Colonic mucosa (tissue), 4 donors: ENCODE results near the gene GPANK1. TPM values are rescaled to one million over a fixed set of nuclear protein-coding genes. Genes with fewer than 3 reads are reported as not detected.

ENCODE experiments used
- DNase-seq: peaks from one replicate; pipeline ENCODE4 v3.0.0-alpha.2; 2020
- H3K27ac ChIP-seq: fragments of 200-600 bp; one replicate; pipeline ENCODE4 v1.8.0; 2021
- H3K27me3 ChIP-seq: fragments of 200-600 bp; one replicate; pipeline ENCODE4 v1.8.0; 2021
- H3K36me3 ChIP-seq: fragments of 200-600 bp; one replicate; pipeline ENCODE4 v1.8.0; 2021
- H3K4me1 ChIP-seq: fragments of 200-600 bp; one replicate; pipeline ENCODE4 v1.8.0; 2021; ENCODE audit warnings: mild to moderate bottlenecking
- H3K4me3 ChIP-seq: fragments of 200-600 bp; one replicate; pipeline ENCODE4 v1.8.0; 2021
- H3K9ac ChIP-seq, 2 donors: one replicate each; pipeline ENCODE4 v1.7.0; 2013; ENCODE audit warnings: control low read depth in 2 of 2, low read depth in 2 of 2, low read length in 2 of 2
- H3K9me3 ChIP-seq: fragments of 200-600 bp; one replicate; pipeline ENCODE4 v1.8.0; 2021
- intact Hi-C: fragments of 100-400 bp; cut with DNase I; formaldehyde crosslinking; loops from one replicate; pipeline ENCODE4 v1.14.1; 2022
- total RNA-seq, 2 donors: library from RNA; stranded (reverse); fragmentation: NEBNext Ultra II Directional in 1 of 2; extraction: Animal tissue kit (Norgen Biotek cat#: 25700) in 1 of 2; gene quantifications; one replicate each; pipeline ENCODE4 v1.2.1, GENCODE V29; 2021
- TF ChIP-seq, protein P1 (sequence below): fragments of 200-600 bp; IDR thresholded peaks from one replicate; pipeline ENCODE4 v1.8.0; 2022; ENCODE audit warnings: antibody characterized with exemption, mild to moderate bottlenecking
- donor health status: healthy.
- donor health status: DM: no; HTN: no; CAD: no.
- donor health status: DM: no; HTN: no; CAD: no.

GPANK1 gene
- 10 to 100 TPM; 11.0 to 14.9 TPM for total RNA-seq

DNA sequence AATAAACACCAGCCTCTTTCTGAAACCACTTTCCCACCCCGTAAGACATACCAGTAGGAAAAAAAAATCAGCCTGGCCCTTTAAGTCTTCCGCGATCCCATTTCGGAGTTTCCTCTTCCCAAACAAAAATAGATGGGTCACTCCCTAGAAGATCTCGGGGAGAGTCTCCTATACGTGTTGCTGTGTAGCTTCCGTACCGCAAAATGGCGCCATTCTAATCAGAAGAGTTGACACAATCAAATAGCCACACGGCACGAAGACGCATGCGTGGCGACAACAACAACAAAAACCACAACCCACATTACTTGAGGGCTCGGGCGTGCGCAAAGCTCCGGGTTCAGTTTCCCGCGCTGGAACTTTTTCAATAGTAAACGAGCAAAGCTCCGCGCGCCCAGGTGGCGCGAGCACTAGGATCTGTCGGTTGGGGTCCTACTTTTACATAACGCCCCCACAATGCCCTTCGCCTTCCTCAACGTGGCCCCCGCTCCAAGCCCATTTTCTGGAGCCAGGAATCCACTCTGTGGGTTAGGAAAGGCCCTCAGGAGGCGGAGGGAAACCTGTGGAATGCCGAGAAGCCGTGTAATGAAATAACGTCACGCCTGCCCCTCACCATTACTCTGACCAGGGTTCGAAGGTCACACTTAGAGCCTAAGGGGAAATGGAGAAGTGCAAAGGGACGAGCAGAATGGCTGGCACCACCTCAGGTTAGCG is at the start of gene GPANK1:
TSS of gene GPANK1 (minus strand) at position 208 of the 711 bp plus-strand sequence. CDS start 519 bp downstream, outside the sequence.
- H3K36me3 ChIP-seq = peaks cover 12% of the 10 kb centered on the region
- TF ChIP-seq, protein P1, sequence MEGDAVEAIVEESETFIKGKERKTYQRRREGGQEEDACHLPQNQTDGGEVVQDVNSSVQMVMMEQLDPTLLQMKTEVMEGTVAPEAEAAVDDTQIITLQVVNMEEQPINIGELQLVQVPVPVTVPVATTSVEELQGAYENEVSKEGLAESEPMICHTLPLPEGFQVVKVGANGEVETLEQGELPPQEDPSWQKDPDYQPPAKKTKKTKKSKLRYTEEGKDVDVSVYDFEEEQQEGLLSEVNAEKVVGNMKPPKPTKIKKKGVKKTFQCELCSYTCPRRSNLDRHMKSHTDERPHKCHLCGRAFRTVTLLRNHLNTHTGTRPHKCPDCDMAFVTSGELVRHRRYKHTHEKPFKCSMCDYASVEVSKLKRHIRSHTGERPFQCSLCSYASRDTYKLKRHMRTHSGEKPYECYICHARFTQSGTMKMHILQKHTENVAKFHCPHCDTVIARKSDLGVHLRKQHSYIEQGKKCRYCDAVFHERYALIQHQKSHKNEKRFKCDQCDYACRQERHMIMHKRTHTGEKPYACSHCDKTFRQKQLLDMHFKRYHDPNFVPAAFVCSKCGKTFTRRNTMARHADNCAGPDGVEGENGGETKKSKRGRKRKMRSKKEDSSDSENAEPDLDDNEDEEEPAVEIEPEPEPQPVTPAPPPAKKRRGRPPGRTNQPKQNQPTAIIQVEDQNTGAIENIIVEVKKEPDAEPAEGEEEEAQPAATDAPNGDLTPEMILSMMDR = no peak
- H3K27me3 ChIP-seq = no peaks in the 10 kb centered on the region
- no peaks in the 10 kb centered on the region for H3K9me3 ChIP-seq
- peak within 1 kb of the TSS; percentile 86 to 96 for H3K9ac ChIP-seq
- peak within 1 kb of the TSS; percentile 91 for H3K27ac ChIP-seq
- peaks cover 20% of the 10 kb centered on the region for H3K4me1 ChIP-seq
- H3K4me3 ChIP-seq = peak within 1 kb of the TSS; percentile 87
- intact Hi-C loops = no loop called here
- DNase-seq = peak; percentile 96

DNA sequence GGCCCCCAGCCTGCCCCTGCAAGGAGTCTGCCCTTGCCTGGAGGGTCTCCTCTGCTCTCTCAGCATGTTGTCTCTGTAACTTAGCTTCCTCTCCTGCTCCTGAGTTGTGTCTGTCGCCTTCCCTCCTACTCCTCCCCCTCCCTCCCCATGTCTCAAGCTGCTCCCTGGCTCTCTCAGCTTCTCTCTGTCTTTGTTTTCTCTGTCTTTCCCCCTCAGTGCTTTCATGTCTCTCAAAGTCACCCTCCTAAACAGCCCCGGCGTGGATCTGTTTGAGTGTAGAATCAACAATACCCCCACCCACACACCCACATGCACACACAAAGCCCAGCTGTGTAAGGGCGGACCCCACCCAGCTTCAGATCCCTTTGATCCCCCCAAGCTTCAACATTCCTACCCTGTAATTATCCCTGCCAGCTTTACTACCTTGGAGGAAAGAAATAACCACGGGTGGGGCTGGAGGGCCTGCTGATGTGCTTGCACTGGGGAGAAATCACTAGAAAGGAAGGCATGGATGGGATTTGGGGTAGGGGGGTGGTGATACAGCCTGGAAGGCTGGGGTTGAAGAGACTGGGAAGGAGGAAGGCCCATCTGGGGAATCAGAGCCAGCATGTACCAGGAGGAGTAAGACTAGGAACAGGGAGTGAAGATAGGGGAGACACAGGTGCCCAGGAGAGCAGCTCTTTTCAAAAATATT is 49.3 kb upstream of the GPANK1 start:
- TF ChIP-seq, protein P1 = no peak
- no peak overlapping the region for H3K4me3 ChIP-seq
- H3K9me3 ChIP-seq = no peaks in the 10 kb centered on the region
- H3K4me1 ChIP-seq = peaks cover 5% of the 10 kb centered on the region
- no peak for DNase-seq
- H3K36me3 ChIP-seq = no peaks in the 10 kb centered on the region
- H3K27ac ChIP-seq = no peak overlapping the region
- H3K9ac ChIP-seq = peak overlapping the region in 1 of 2 donors; percentile 69
- no peaks in the 10 kb centered on the region for H3K27me3 ChIP-seq
- intact Hi-C loops = no loop called here

DNA sequence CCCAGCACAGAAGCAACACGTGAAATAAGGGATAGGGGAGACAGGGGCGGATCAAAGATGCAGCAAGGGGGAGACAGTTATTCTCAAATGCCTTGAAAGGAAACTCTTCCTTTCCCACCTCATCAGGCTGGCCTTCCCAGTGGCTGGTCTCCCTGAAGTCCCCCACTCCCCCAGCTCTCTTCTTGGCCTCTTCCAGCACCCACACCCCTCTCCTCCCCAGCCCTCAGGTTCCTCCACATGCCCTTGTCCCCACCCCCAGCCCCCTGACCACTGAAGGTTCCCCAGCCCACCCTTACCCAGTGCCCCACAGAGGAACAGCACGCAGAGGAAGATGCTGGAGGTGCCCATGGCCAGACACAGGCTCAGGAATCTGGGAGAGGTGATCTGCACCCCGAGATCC is 48.7 kb upstream of the GPANK1 start:
- intact Hi-C loops = no loop called here
- Histone ChIP-seq H3K27me3 (no peaks in the 10 kb centered on the region), H3K4me1 (peaks cover 5% of the 10 kb centered on the region), H3K9me3 (no peaks in the 10 kb centered on the region), H3K4me3 (no peak overlapping the region), H3K27ac (no peak overlapping the region), H3K9ac (peak overlapping the region in 1 of 2 donors; percentile 69), H3K36me3 (no peaks in the 10 kb centered on the region)
- no peak for DNase-seq
- TF ChIP-seq, protein P1 = no peak

DNA sequence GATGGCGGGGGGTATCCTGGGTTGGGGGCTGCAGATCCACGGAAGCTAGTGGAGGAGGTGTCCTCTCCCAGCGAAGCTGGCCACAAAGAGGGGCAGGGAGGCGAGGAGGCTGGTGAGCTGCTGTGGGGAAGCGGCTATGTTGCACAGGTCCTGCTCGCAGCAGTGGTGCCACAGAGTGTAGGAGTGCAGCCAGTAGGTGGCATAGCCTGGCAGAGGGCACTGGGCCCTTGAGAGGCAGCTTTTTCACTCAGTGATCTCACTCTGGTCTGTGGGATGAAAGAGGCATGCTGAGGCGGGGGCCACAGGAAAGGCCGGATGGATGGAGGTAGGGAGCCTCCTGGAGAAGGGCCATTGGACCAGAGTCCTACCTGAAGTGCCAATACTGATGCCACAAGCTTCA is 47.5 kb upstream of the GPANK1 start:
- intact Hi-C loops = no loop called here
- no peak overlapping the region for H3K27ac ChIP-seq
- no peak for DNase-seq
- no peak overlapping the region for H3K9ac ChIP-seq
- TF ChIP-seq, protein P1 = no peak
- H3K4me3 ChIP-seq = no peak overlapping the region
- no peaks in the 10 kb centered on the region for H3K36me3 ChIP-seq
- H3K9me3 ChIP-seq = no peaks in the 10 kb centered on the region
- peaks cover 5% of the 10 kb centered on the region for H3K4me1 ChIP-seq
- H3K27me3 ChIP-seq = no peaks in the 10 kb centered on the region

GRCh38 chr6:31711233-31711632 is 46.4 kb upstream of the GPANK1 start:
- peak; percentile 63 for DNase-seq
- H3K4me3 ChIP-seq = no peak overlapping the region
- H3K9ac ChIP-seq = no peak overlapping the region
- H3K27ac ChIP-seq = no peak overlapping the region
- TF ChIP-seq, protein P1 = no peak
- no peaks in the 10 kb centered on the region for H3K36me3 ChIP-seq
- intact Hi-C loops = no loop called here
- H3K9me3 ChIP-seq = no peaks in the 10 kb centered on the region
- H3K27me3 ChIP-seq = no peaks in the 10 kb centered on the region
- peaks cover 5% of the 10 kb centered on the region for H3K4me1 ChIP-seq
